T-helper 2 cell treated with Interferon-gamma antibody and Interleukin-4, amounts not matched to agents 5 μg/mL and 100 μg/mL, for 36 hours (primary cell): ENCODE data around the gene EIF3B.
"Not testable (repeated sequence)": the region's sequence is repeated elsewhere in the genome, so short reads cannot be mapped to it uniquely, and the experiment has no call there.

Experiments used
- DNase-seq: peaks from one replicate; pipeline ENCODE4 v3.0.0; 2021; ENCODE audit warnings: low spot score
- H3K27ac Mint-ChIP-seq: one replicate; pipeline ENCODE4 v1.8.0; 2021; ENCODE audit warnings: mild to moderate bottlenecking, mixed read lengths
- H3K27me3 Mint-ChIP-seq: one replicate; pipeline ENCODE4 v1.8.0; 2021; ENCODE audit warnings: low read depth, mixed read lengths
- H3K36me3 Mint-ChIP-seq: one replicate; pipeline ENCODE4 v1.8.0; 2021; ENCODE audit warnings: low read depth, mixed read lengths
- H3K4me1 Mint-ChIP-seq: one replicate; pipeline ENCODE4 v1.8.0; 2021; ENCODE audit warnings: low read depth, mixed read lengths
- H3K4me3 Mint-ChIP-seq: one replicate; pipeline ENCODE4 v1.8.0; 2022; ENCODE audit warnings: mild to moderate bottlenecking, moderate library complexity, mixed read lengths
- H3K9me3 Mint-ChIP-seq: one replicate; pipeline ENCODE4 v1.8.0; 2021; ENCODE audit warnings: mixed read lengths

Gene EIF3B

GRCh38 chr7:2390020-2390816 is 35.6 kb downstream of the EIF3B start:
- not testable (repeated sequence) for H3K27me3 Mint-ChIP-seq, H3K27ac Mint-ChIP-seq, H3K4me3 Mint-ChIP-seq, DNase-seq, H3K4me1 Mint-ChIP-seq, H3K36me3 Mint-ChIP-seq, H3K9me3 Mint-ChIP-seq

GRCh38 chr7:2393706-2394105 is 39.1 kb downstream of the EIF3B start:
- Mint-ChIP-seq H3K4me1 (peaks cover 6% of the 10 kb centered on the region), H3K4me3 (no peak overlapping the region), H3K27ac (no peak overlapping the region), H3K9me3 (no peaks in the 10 kb centered on the region), H3K36me3 (no peaks in the 10 kb centered on the region), H3K27me3 (no peaks in the 10 kb centered on the region)
- no peak for DNase-seq

GRCh38 chr7:2394566-2395082 is 40.0 kb downstream of the EIF3B start:
- Mint-ChIP-seq H3K9me3 (no peaks in the 10 kb centered on the region), H3K27ac (no peak overlapping the region), H3K4me1 (peaks cover 9% of the 10 kb centered on the region), H3K27me3 (no peaks in the 10 kb centered on the region), H3K4me3 (no peak overlapping the region), H3K36me3 (no peaks in the 10 kb centered on the region)
- DNase-seq = no peak

- H3K27me3 Mint-ChIP-seq = no peaks in the 10 kb centered on the region
- DNase-seq = no peak
- peaks cover 24% of the 10 kb centered on the region for H3K4me1 Mint-ChIP-seq
- H3K36me3 Mint-ChIP-seq = no peaks in the 10 kb centered on the region
- no peak overlapping the region for H3K27ac Mint-ChIP-seq
- no peaks in the 10 kb centered on the region for H3K9me3 Mint-ChIP-seq
- no peak overlapping the region for H3K4me3 Mint-ChIP-seq
Observed at GRCh38 chr7:2398506-2398905, 43.9 kb downstream of the EIF3B start.

GRCh38 chr7:2399848-2400587 is 45.4 kb downstream of the EIF3B start:
- H3K27ac Mint-ChIP-seq = peak overlapping the region; percentile 86
- peaks cover 32% of the 10 kb centered on the region for H3K4me1 Mint-ChIP-seq
- no peaks in the 10 kb centered on the region for H3K27me3 Mint-ChIP-seq
- no peaks in the 10 kb centered on the region for H3K9me3 Mint-ChIP-seq
- DNase-seq = no peak
- H3K36me3 Mint-ChIP-seq = peaks cover 8% of the 10 kb centered on the region
- H3K4me3 Mint-ChIP-seq = peak overlapping the region; percentile 67

- Mint-ChIP-seq H3K27me3 (no peaks in the 10 kb centered on the region), H3K36me3 (peaks cover 23% of the 10 kb centered on the region), H3K27ac (peak overlapping the region; percentile 82), H3K4me1 (peaks cover 49% of the 10 kb centered on the region), H3K9me3 (no peaks in the 10 kb centered on the region), H3K4me3 (peak overlapping the region; percentile 88)
- DNase-seq = no peak
Observed at GRCh38 chr7:2402687-2403013, 48.0 kb downstream of the EIF3B start.

GRCh38 chr7:2403014-2403717 is 48.5 kb downstream of the EIF3B start, which contains the start of gene CHST12:
CHST12 (plus strand) TSS chr7:2403611; CDS start chr7:2432640, 29,029 bp downstream.
- no peaks in the 10 kb centered on the region for H3K9me3 Mint-ChIP-seq
- peak; percentile 94 for DNase-seq
- peaks cover 48% of the 10 kb centered on the region for H3K4me1 Mint-ChIP-seq
- peak within 1 kb of the TSS; percentile 88 for H3K4me3 Mint-ChIP-seq
- H3K27ac Mint-ChIP-seq = peak within 1 kb of the TSS; percentile 92
- peaks cover 24% of the 10 kb centered on the region for H3K36me3 Mint-ChIP-seq
- H3K27me3 Mint-ChIP-seq = no peaks in the 10 kb centered on the region

GRCh38 chr7:2403718-2404648 is 49.4 kb downstream of the EIF3B start:
- H3K9me3 Mint-ChIP-seq = no peaks in the 10 kb centered on the region
- DNase-seq = no peak
- peak overlapping the region; percentile 80 for H3K4me3 Mint-ChIP-seq
- H3K27ac Mint-ChIP-seq = peak overlapping the region; percentile 92
- peaks cover 32% of the 10 kb centered on the region for H3K36me3 Mint-ChIP-seq
- no peaks in the 10 kb centered on the region for H3K27me3 Mint-ChIP-seq
- peaks cover 51% of the 10 kb centered on the region for H3K4me1 Mint-ChIP-seq

GRCh38 chr7:2404714-2405119 is 50.1 kb downstream of the EIF3B start:
- DNase-seq = no peak
- Mint-ChIP-seq H3K27me3 (no peaks in the 10 kb centered on the region), H3K27ac (peak overlapping the region; percentile 92), H3K36me3 (peaks cover 35% of the 10 kb centered on the region), H3K4me1 (peaks cover 55% of the 10 kb centered on the region), H3K4me3 (peak overlapping the region; percentile 80), H3K9me3 (no peaks in the 10 kb centered on the region)

GRCh38 chr7:2405201-2405600 is 50.6 kb downstream of the EIF3B start:
- peak overlapping the region; percentile 92 for H3K27ac Mint-ChIP-seq
- no peaks in the 10 kb centered on the region for H3K9me3 Mint-ChIP-seq
- peak overlapping the region; percentile 80 for H3K4me3 Mint-ChIP-seq
- DNase-seq = no peak
- H3K27me3 Mint-ChIP-seq = no peaks in the 10 kb centered on the region
- H3K36me3 Mint-ChIP-seq = peaks cover 40% of the 10 kb centered on the region
- peaks cover 55% of the 10 kb centered on the region for H3K4me1 Mint-ChIP-seq

- peak; percentile 84 for DNase-seq
- no peaks in the 10 kb centered on the region for H3K9me3 Mint-ChIP-seq
- peaks cover 58% of the 10 kb centered on the region for H3K4me1 Mint-ChIP-seq
- peak overlapping the region; percentile 92 for H3K27ac Mint-ChIP-seq
- H3K27me3 Mint-ChIP-seq = no peaks in the 10 kb centered on the region
- H3K36me3 Mint-ChIP-seq = peaks cover 45% of the 10 kb centered on the region
- peak overlapping the region; percentile 80 for H3K4me3 Mint-ChIP-seq
Observed at GRCh38 chr7:2405601-2406345, 51.1 kb downstream of the EIF3B start.

GRCh38 chr7:2409745-2410414 is 55.3 kb downstream of the EIF3B start:
- Mint-ChIP-seq H3K9me3 (no peaks in the 10 kb centered on the region), H3K27me3 (no peaks in the 10 kb centered on the region), H3K36me3 (peaks cover 52% of the 10 kb centered on the region), H3K27ac (peak overlapping the region; percentile 88), H3K4me1 (peaks cover 66% of the 10 kb centered on the region), H3K4me3 (peak overlapping the region; percentile 72)
- DNase-seq = no peak
